ENCODE measurements around the gene KCNH1.

KCNH1 gene

DNA sequence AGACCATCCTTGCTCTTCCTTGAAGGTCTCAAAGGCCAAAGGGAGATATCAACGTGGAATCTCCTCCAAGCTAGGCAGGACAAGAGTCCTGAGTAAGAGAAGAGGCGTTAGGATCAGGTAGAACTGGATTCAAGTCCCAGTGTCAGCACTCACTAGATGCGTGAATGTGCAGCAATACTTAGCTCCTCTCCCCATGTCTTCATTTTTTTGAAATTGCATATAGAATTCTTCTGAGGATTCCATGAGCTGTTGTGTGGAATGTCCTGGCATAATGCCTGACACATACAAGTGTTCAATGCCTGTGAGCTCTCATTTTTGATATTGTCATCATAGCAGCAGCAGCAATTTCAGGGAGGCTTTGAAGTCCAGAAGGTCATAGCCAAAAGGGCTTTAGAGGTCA, 333.2 kb downstream of the KCNH1 start:
- DNase-seq (ENCODE audit: low spot score) = no peak

DNA sequence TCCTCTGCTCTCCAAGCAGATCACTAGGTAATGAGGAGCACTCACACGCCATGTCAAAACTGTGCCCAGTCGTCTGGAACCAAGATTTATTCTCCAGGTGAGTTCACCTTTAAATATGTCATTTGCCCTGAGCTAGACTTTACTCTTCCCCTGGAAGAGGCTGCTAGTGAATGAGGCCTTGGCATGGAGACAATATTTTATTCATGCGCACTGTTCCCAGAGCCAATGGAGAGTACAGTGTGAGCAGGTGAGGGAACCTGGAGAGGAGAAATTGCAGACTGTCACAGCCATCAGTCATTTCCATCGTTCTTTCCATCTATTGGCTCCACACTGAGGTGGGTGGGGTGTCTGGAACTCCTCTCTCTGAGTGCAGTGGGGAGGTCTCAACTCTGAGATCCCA, 333.6 kb downstream of the KCNH1 start:
- DNase-seq (ENCODE audit: low spot score) = no peak

DNA sequence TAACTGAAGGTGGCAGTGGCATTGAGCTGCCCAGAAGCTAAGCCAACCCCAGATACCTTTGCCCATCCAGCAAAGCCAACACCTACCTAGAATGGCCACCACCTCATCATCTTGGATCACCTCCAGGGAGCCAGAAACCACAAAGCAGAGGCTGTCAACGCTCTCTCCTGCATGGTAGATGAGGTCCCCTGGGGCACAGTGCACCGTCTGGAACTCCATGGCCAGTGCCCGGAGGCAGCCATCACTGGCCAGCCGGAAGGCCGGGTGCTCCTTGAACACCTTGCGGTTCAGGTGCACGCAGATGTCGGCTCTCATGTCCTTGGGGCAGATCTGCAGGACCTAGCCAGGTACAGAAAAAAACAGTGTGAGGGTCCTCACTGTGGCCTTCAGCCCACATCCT, 336.5 kb downstream of the KCNH1 start:
- DNase-seq (ENCODE audit: low spot score) = no peak

DNA sequence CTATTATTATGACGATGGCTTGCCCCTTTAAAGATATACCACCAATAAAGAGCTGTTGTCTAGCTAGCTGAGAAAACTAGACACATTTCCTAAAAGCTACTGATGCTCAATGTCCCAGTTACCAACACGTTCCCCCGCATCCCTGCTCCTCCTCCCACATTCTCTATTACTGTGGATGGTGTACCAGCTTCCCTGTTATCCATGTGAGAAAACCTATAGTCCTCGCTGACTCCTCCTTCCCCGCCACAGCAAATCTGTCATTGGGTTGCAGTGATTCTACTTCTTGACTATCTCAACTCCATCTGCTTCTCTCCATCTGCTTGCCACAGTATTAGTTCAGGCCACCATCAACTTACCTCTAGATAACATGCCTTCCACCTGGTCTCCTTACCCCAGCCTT, 337.5 kb downstream of the KCNH1 start:
- no peak for DNase-seq (ENCODE audit: low spot score)

DNA sequence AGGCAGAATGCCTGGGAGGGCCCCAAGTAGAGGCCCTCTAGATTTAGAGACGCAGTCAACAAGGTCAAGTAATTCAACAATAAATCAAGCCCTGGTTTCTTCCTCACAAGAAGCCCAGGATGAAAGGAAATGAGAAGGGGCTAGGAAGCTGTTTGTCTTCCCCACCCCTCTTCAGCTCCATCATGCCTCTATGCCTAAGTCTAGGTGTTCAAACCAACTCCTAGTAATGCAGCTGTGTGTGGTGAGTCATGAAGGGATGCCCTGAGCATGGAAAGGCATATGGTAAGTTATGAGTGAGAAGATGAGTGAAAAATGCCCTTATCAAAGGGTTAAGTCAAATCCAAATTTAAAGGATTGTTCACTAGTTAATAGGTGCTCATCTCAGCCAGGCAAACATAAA, 339.5 kb downstream of the KCNH1 start:
- DNase-seq (ENCODE audit: low spot score) = no peak

DNA sequence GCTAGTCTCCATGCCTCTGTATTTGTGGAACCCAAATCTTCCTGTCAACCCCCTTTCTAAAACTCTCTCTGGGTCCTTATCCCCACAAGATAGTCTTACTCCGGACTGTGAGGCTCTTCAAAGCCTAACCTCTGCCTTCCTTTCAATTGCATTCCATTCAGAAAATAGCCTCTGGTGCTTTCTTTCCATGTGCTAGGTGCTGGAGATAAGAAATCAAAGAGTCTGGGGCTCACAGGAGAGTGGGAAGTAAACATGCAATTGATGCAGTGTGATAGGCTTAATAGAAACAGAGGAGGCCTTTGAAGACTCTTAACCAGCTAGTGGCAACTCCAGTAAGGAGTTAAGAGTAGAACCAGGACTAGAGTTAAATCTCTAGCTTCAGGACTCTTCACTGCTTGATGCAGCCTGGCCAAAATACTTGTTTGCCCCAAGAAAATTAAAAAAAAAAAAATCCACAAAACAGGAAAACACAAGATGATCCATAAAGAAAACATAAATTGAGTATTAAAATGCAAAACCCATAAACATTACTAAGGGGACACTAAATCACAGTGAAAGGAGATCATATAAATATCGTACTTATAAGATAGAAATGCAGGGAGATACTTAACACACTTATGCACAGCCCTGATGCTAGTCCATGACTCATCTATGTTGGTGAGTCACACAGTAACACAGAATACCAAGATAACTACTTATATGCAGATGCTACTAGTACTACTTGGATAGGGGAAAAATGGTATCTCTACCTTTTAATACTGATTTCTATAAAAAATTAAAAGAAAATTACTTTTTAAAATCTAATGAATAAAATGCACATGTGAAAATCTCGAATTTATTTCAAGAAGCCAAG, 341.5 kb downstream of the KCNH1 start:
- DNase-seq (ENCODE audit: low spot score) = no peak

DNA sequence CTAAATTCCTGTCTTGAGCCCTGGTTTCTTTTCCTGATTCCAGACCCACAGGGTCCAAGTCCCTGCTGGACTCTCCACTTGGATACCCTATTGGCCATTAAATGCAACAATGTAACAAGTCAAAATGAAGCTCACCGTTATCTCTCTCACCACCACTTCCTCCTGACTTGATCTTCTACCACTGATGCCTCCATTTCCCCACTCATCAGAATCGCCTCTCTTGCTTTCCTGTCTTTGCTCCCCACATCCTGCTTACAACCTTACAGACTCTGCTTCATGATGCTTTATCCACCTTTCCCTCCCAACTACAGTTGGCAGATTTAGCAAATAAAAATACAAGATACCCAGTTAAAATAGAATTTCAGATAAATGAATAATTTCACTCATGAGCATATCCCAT, 343.8 kb downstream of the KCNH1 start:
- no peak for DNase-seq (ENCODE audit: low spot score)

DNA sequence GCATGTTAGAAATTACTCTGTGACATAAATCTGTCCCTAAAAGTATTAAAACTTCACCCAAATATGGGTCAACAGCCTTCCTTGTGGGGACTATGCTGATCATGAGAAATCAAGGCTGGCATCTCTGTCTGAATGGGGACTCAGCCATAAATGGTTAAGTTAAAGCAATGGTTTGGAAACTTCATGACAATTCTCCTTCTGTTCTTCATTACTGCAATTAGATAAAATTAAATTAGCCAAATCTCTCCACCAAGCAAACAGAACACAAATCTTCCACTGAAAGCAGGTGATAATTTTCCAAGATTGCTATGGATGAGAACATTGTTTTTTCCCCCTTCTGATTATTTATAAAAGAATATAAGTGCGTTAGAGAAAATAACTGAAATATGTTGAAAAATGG, 346.1 kb downstream of the KCNH1 start:
- DNase-seq (ENCODE audit: low spot score) = no peak

DNA sequence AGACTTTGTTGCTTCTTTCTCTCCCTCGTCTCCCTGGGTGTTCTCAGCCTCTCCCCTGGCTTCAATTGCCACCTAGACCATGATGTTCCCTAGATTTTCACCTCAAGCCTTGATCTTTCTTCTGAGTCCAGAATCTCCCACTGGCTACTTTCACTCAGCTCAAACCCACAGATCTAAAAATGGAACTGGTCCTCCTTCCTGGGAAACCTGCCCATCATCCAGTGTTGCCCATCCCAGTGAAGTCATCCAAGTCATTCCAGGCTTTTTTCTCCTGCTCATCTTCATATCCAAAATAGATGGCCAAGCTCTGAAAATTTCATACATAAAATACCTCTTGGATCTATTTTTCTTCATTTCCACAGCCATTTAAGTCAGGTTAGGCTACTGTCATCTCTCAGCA, 347.4 kb downstream of the KCNH1 start:
- DNase-seq (ENCODE audit: low spot score) = no peak

DNA sequence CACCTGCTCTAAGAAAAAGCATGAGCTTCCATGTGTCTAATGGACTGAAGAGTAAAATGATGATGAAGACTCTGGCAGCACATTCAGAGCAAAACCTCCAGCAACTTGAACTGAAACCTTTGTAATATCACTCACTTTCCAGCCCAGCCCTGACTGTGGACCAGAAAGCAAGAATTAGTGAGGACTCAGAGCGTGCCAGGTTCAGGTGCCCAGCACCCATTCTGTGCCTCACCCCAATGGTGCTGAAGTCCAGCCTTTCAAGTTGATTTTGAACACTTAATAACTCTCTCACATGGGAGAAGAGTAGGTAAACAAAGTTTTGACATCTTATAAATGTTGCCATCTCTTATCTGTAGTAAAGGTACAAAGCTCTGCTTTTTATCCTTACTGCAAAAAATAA, 350.0 kb downstream of the KCNH1 start:
- DNase-seq (ENCODE audit: low spot score) = no peak

DNA sequence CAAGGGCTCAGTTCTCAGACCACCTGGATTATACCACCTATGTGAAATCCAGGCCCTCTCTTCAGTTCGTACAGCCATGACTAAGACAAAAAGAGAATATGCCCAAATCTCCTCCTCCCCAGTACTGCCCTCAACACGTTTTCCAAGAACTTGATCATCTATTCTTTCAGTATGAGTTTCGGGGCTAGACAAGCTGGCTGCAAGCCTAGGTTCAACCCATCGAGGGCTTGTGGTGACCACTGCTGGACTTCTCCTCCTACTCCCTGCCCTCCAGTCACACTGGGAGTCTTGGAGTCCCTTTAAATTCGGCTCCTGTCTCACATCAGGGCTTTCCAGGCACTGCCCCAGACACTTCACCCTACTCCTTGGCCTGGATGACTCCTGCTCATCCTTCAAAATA, 352.3 kb downstream of the KCNH1 start:
- DNase-seq (ENCODE audit: low spot score) = no peak

DNA sequence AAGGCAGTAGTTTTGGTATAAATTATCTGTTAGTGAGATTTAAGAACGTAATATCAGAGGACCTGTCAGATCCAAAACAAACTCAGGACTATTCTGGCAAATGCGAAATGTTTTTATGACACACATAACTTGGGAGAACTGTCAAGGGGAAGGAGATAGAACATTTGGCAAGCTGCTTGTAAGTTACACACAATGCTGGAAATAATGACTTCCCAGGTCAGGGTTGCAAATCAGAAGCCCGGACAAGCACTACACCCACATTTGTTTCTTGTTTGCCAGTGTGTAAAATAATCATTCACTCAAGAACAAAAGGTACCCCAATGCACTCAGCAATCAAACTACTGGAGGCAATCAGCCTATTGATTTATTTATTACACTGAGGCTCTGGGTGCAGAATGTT, 354.7 kb downstream of the KCNH1 start:
- DNase-seq (ENCODE audit: low spot score) = no peak

DNA sequence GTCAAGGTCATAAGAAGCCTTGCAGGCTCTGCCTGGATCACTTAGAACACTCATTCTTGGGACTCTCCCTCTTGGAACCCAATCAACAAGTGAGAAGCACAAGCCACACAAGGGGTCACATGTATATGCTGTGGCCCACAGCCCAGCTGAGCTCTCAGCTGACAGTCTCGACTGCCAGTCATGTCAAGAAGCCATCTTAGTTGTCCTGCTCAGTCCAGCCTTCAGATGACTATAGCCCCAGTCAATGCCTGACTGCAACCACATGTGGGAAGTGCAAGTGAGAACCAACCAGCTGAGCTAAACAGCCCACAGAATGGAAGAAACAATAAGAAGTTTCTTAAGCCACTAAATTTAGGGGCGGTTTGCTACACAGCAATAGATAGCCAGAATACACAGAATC, 356.0 kb downstream of the KCNH1 start:
- no peak for DNase-seq (ENCODE audit: low spot score)

DNA sequence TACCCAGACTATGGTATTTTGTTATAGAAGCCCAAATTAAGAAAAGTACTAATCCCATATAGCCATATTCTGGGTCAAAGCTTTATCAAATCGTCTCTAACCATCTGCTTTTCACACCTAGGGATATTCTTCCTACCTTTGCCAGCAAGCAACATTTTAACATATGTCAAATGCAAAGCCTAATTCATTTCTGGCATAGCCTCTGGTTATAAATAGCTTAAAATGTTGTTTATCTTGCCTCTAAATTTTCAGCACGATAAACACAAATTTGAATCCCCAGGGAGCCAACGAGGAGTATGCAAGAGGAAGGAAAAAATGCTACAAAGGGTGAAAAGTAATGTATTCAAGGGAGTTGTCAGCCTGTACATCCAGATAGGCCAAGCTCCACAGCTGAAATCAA, 357.2 kb downstream of the KCNH1 start:
- no peak for DNase-seq (ENCODE audit: low spot score)

DNA sequence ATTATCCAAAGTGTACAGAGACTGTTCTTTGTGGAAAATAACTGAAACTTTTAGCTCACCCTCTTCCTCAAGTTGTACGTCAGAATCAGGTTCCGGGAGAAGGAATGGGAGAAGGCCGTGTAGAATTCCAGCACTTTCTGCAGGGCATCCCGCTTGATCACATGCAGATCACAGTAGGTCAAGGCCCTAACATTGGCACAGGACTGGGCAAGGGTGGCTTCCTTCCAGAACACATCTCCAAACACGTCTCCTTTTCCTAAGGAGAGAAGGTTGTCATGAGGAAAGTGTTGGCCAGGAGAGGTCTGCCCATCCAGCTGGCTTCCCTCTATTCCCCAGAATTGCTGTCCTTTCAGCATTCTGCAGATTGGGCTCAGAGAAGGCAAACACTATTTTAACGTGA, 358.7 kb downstream of the KCNH1 start:
- DNase-seq (ENCODE audit: low spot score) = no peak

DNA sequence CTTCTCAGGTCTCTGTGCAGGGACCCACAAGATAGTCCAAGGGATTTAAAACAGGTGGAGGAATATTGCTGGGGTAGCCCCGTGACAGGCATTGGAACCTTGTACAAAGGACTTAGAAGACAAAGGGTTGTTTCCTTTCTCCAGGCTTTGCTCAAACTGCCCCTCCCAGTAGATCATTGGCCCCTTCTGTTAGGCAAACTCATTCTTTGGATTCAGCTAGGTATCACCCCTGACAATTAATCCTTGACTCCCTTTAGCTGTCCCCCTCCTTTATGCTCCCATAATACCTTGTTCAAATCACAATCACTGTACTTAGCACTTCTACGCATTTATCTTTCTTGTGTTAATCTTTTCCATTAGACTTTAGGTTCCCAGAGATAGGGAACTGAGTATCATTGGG, 360.5 kb downstream of the KCNH1 start:
- DNase-seq (ENCODE audit: low spot score) = no peak

DNA sequence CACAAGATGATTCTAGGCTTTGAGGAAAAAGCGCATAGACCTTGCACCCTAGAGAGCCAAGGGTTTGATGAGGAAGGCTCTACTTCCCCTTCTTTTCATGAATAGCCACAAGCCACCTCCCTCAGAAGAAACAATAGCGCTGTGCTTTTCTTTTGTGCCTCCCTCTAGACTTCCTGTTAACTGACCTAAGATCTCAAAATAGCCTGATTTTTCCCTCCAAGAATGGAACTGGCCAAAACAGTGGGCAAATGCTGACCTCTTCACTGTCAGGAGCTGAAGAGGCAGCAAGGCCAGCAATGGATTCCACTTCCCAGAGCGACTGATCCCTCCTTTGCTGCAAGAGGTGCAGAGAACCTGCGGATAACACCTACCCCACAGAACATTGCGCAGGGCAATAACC, 362.8 kb downstream of the KCNH1 start:
- DNase-seq (ENCODE audit: low spot score) = no peak

DNA sequence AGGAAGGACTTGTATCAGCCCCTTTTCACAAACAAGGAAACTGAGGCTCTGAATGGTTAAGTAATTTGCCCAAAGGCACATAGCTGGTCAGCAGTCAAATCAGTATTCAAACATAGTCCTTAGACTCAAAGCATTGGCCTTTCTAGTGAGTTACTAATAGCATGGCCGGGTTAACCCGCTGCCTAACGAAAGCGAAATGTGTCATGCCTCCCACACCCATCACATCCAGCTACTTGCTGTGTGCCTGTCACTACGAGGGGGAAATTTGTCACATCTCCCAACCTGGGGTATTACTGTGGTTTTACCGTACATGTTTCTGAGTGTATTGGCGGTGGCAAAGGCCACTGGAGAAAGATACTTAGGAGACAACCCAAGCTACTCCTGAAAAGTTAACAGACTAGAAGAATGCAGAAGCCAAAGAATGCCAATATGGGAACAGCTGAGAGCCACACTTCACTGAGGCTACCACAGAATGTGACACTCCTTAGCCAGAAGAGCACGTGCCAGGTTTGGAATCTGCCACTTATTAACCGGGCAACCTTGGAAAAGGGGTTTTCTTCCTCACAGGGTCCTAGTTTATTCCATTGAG, 363.5 kb downstream of the KCNH1 start:
- no peak for DNase-seq (ENCODE audit: low spot score)

DNA sequence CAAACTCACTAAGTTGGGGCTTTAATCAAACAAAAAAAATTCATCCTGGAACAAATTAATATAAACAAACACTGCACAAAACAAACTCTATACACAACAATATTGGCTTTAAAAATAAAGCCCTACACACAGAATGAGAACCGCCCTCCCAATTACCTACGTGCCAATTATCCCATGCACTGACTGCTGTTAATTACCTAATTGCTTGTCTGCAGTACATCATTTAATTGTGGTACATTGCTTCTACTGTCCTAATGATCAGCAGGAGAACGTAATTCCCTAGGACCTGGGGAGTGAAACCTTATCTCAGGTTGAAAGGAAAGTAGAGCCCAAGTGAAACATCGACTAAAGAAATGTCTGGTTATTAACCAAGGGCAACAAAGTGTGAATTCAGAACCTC, 364.5 kb downstream of the KCNH1 start:
- DNase-seq (ENCODE audit: low spot score) = no peak

DNA sequence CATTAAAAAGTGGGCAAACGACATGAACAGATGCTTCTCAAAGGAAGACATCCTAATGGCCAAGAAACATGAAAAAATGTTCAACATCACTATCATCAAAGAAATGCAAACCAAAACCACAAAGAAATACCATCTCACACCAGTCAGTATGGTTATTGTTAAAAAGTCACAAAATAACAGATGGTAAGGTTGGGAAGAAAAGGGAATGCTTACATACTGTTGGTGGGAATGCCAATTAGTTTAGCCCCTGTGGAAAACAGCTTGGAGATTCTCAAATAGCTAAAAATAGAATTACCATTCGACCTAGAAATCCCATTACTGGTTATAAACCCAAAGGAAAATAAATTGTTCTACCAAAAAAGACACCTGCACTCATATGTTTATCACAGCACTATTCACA, 369.4 kb downstream of the KCNH1 start:
- DNase-seq (ENCODE audit: low spot score) = no peak

DNA sequence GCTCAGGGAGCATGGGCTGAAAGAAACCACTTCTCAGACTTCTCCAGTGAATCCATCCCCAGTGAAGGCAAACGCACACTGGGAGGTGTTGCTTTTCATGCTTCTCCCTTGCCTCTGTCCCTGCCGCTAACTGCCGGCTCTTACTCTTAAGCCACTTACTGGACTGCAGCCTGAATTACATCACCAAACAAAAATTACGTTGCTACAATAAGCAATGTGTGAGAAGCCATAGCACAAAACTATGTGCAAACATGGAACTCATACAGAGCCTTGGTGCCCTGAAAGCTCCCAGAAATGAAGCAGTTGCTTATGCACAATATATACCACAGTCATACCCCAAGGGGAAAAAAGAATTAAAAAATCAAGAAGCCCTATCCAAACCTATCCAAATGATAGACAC, 375.2 kb downstream of the KCNH1 start:
- DNase-seq (ENCODE audit: low spot score) = no peak

DNA sequence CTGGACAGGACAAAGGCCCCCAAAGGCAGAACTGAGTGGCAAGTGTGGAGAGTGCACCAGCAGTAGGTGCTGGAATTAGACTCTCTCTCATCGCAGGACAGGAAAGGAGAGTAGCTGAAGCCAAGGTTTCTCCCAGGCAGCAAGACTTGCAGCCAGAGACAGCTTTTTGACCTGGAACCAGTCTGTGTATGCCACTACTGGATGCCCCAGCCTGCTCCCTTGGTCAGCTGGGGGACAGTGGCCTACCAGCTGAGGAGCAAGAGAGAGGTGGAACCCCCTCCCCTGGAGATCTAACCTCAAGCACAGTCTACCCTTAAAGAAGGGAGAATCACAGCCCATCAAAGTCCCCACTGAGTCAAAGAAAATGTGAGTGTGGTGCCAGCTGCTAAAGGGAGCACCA, 375.7 kb downstream of the KCNH1 start:
- no peak for DNase-seq (ENCODE audit: low spot score)

DNA sequence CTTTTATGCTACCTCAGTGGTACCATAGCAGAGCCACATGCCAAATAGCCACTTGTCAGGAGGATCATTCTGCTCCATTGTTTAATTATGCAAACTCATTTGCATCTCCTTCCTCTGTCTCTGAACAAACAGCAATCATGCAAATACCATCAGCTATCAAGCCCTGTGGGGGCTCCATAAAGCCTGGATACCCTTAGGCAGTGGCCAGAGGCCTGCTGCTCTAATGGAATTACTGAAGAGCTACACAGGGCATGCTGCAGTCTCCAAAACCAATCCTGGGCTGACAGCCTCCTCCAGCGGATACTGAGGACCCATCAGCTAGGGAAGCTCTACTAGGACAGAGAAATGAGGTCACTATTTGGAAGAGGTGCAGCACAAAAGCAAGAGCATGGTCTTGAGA, 376.3 kb downstream of the KCNH1 start:
- no peak for DNase-seq (ENCODE audit: low spot score)

DNA sequence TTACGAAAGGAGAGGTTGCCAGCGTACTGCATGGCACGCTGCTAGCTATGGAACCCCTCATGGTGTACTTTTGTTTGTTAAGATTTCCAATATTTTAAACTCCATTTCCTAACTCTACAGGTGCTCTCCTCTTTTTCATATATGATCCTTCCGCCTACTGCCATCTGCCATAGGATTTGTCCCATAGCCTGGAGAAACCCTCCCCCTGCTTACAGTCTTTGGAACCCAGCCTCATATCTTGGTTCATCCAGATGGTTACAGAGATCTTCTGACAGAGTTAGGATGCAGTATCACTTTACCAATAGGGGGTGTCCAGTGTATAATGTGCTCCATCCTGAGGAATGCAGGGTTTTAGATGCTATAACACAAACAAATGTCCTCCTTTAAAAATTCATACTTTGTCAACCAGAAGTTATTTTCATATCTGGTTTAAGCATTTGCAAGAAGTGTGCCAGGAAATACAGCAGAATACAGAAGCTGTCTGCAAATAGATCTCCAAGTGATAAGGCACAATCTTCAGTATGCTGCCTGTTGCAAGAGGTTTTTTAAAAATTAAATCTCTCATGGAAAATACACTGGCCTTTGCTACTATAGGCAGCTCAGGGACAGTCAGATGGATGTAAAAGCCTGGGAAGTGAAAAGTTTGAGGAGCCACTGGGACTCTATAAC, 377.8 kb downstream of the KCNH1 start:
- DNase-seq (ENCODE audit: low spot score) = no peak

All from CD4-positive, alpha-beta T cell treated with Interleukin-2 at 100 ng/mL for 4 hours (primary cell).